Sigmoid colon (tissue), 4 donors: ENCODE measurements around the gene DSCAM.

ENCODE experiments used
- POLR2A ChIP-seq, 2 donors: fragments of 450-650 bp; IDR thresholded peaks; one replicate each; pipeline ENCODE4 v1.6.1; 2016; ENCODE audit warnings: antibody characterized with exemption in 2 of 2, mild to moderate bottlenecking in 2 of 2, moderate library complexity in 2 of 2
- POLR2AphosphoS5 ChIP-seq, 4 donors: sonication (generic); formaldehyde crosslinking; IDR thresholded peaks; one replicate each; pipeline ENCODE4 v1.6.1; 2017; ENCODE audit warnings: antibody characterized with exemption in 4 of 4
- TF ChIP-seq, protein P1 (sequence below), 4 experiments: fragments of 450-650 bp in 3 of 4; fragments of 200-600 bp in 1 of 4; IDR thresholded peaks; one replicate each; pipeline ENCODE4 v1.5.1; 2016 to 2019; ENCODE audit warnings: antibody characterized with exemption in 4 of 4, mild to moderate bottlenecking in 3 of 4, moderate library complexity in 2 of 4

GRCh38 chr21:40115775-40116174 is 731.2 kb downstream of the DSCAM start:
- TF ChIP-seq, protein P1, sequence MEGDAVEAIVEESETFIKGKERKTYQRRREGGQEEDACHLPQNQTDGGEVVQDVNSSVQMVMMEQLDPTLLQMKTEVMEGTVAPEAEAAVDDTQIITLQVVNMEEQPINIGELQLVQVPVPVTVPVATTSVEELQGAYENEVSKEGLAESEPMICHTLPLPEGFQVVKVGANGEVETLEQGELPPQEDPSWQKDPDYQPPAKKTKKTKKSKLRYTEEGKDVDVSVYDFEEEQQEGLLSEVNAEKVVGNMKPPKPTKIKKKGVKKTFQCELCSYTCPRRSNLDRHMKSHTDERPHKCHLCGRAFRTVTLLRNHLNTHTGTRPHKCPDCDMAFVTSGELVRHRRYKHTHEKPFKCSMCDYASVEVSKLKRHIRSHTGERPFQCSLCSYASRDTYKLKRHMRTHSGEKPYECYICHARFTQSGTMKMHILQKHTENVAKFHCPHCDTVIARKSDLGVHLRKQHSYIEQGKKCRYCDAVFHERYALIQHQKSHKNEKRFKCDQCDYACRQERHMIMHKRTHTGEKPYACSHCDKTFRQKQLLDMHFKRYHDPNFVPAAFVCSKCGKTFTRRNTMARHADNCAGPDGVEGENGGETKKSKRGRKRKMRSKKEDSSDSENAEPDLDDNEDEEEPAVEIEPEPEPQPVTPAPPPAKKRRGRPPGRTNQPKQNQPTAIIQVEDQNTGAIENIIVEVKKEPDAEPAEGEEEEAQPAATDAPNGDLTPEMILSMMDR (IDR thresholded peaks at IDR 0.05) = no peak
- TF ChIP-seq POLR2AphosphoS5 (IDR thresholded peaks at IDR 0.05) = no peak
- TF ChIP-seq POLR2A (IDR thresholded peaks at IDR 0.05) = no peak
